Fibroblast of mammary gland (primary cell): ENCODE results near the gene PCSK6.

Source experiments
- DNase-seq: peaks from one replicate; pipeline ENCODE4 v3.0.0-alpha.2; 2010; ENCODE audit warnings: low read depth
- H3K4me3 ChIP-seq: 2 replicates; pipeline ENCODE4 v1.5.1; 2011; ENCODE audit warnings: low read depth, mild to moderate bottlenecking, low read length, moderate library complexity; ENCODE audit not compliant: control insufficient read depth
- TF ChIP-seq, protein P1 (sequence below): conservative IDR thresholded peaks from 2 replicates; pipeline ENCODE4 v1.5.1; 2011; ENCODE audit warnings: low read depth, low read length, inconsistent platforms; ENCODE audit not compliant: control insufficient read depth, insufficient read depth

PCSK6 gene

GRCh38 chr15:101523560-101523940 lies 34.0 kb upstream of the PCSK6 start:
- no peak overlapping the region for H3K4me3 ChIP-seq
- no peak for DNase-seq
- TF ChIP-seq, protein P1, sequence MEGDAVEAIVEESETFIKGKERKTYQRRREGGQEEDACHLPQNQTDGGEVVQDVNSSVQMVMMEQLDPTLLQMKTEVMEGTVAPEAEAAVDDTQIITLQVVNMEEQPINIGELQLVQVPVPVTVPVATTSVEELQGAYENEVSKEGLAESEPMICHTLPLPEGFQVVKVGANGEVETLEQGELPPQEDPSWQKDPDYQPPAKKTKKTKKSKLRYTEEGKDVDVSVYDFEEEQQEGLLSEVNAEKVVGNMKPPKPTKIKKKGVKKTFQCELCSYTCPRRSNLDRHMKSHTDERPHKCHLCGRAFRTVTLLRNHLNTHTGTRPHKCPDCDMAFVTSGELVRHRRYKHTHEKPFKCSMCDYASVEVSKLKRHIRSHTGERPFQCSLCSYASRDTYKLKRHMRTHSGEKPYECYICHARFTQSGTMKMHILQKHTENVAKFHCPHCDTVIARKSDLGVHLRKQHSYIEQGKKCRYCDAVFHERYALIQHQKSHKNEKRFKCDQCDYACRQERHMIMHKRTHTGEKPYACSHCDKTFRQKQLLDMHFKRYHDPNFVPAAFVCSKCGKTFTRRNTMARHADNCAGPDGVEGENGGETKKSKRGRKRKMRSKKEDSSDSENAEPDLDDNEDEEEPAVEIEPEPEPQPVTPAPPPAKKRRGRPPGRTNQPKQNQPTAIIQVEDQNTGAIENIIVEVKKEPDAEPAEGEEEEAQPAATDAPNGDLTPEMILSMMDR: no peak

- no peak overlapping the region for H3K4me3 ChIP-seq
- DNase-seq: no peak
- TF ChIP-seq, protein P1: no peak
These were observed 33.4 kb upstream of the PCSK6 start for GRCh38 chr15:101522621-101523559.

DNA sequence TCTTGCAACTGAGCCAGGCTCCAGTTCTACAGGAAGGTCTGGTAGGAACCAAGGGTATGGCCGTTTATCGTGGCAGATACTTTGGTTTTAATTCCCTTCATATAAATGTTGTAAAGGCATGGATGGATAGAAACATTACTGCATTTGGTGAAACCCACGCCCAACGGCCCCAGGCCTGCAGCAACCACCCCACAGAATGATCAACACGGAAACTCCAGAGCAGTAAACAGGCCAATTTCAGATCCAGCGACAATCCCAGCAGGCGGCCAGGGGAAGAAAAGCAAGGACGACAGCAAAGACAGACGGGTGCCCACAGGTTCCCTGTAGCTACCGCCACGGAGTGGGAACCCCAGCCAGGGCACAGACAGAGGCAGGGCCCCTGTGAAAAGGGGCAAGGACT lies 32.6 kb upstream of the PCSK6 start:
- DNase-seq: no peak
- no peak overlapping the region for H3K4me3 ChIP-seq
- TF ChIP-seq, protein P1: no peak

DNA sequence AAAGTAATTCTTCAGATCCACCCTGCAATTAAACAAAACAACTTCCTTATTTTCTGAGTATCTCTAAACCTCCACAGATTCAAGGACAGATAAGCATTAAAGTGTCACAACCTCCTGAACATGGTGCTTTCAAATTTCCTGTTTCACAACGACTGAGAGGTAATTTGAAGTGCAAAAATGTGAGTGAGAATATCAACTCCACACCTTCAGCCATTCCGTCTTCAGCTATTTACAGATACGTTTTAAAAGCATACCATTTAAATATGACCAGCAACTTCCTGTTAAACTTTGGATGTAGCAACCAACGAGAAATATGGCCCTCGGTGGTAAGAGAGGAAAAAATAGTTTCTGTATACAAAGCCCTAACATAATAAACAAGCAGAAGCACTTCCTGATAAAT lies 32.1 kb upstream of the PCSK6 start:
- no peak for DNase-seq
- TF ChIP-seq, protein P1: no peak
- H3K4me3 ChIP-seq: no peak overlapping the region

- DNase-seq: no peak
- TF ChIP-seq, protein P1: no peak
- H3K4me3 ChIP-seq: no peak overlapping the region
These were observed 31.6 kb upstream of the PCSK6 start for GRCh38 chr15:101521069-101521468.

- DNase-seq: no peak
- TF ChIP-seq, protein P1: no peak
- no peak overlapping the region for H3K4me3 ChIP-seq
These were observed 30.9 kb upstream of the PCSK6 start for GRCh38 chr15:101520395-101520794.
